ENCODE results near the gene CAPG.

Gene CAPG

GRCh38 chr2:85429213-85429923 lies 19.2 kb upstream of the CAPG start:
- Histone ChIP-seq H3K4me3 (ENCODE audit: extremely low read depth, insufficient read depth, low read length, poor library complexity, severe bottlenecking) (no peak overlapping the region), H3K27ac (ENCODE audit: low read depth, low read length, severe bottlenecking) (no peak overlapping the region), H3K9me3 (ENCODE audit: control insufficient read depth, low read length) (no peaks in the 10 kb centered on the region), H3K4me1 (ENCODE audit: control insufficient read depth, insufficient read depth, low read length, poor library complexity, severe bottlenecking) (peaks cover 8% of the 10 kb centered on the region), H3K36me3 (ENCODE audit: control insufficient read depth, insufficient read depth, low read length) (no peaks in the 10 kb centered on the region)
- 77 to 89% methylated on average over 9 to 12 of the region's 12 CpGs for WGBS, 2 experiments (ENCODE audit: insufficient coverage in 2 of 2)

- H3K4me1 ChIP-seq (ENCODE audit: control insufficient read depth, insufficient read depth, low read length, poor library complexity, severe bottlenecking) = peaks cover 8% of the 10 kb centered on the region
- no peaks in the 10 kb centered on the region for H3K36me3 ChIP-seq (ENCODE audit: control insufficient read depth, insufficient read depth, low read length)
- H3K9me3 ChIP-seq (ENCODE audit: control insufficient read depth, low read length) = no peaks in the 10 kb centered on the region
- WGBS, 2 experiments (ENCODE audit: insufficient coverage in 2 of 2) = 89 to 91% methylated on average over 7 of the region's 7 CpGs
- H3K27ac ChIP-seq (ENCODE audit: low read depth, low read length, severe bottlenecking) = no peak overlapping the region
- H3K4me3 ChIP-seq (ENCODE audit: extremely low read depth, insufficient read depth, low read length, poor library complexity, severe bottlenecking) = no peak overlapping the region
Observed at GRCh38 chr2:85428343-85428881, 18.2 kb upstream of the CAPG start.

GRCh38 chr2:85427300-85427835 lies 17.2 kb upstream of the CAPG start:
- no peak overlapping the region for H3K27ac ChIP-seq (ENCODE audit: low read depth, low read length, severe bottlenecking)
- peaks cover 8% of the 10 kb centered on the region for H3K4me1 ChIP-seq (ENCODE audit: control insufficient read depth, insufficient read depth, low read length, poor library complexity, severe bottlenecking)
- WGBS, 2 experiments (ENCODE audit: insufficient coverage in 2 of 2) = 93 to 95% methylated on average over 3 of the region's 3 CpGs
- no peaks in the 10 kb centered on the region for H3K9me3 ChIP-seq (ENCODE audit: control insufficient read depth, low read length)
- H3K4me3 ChIP-seq (ENCODE audit: extremely low read depth, insufficient read depth, low read length, poor library complexity, severe bottlenecking) = no peak overlapping the region
- no peaks in the 10 kb centered on the region for H3K36me3 ChIP-seq (ENCODE audit: control insufficient read depth, insufficient read depth, low read length)

GRCh38 chr2:85425588-85425987 lies 15.4 kb upstream of the CAPG start:
- 86% methylated on average over 3 of the region's 3 CpGs for WGBS, 2 experiments (ENCODE audit: insufficient coverage in 2 of 2)
- no peaks in the 10 kb centered on the region for H3K36me3 ChIP-seq (ENCODE audit: control insufficient read depth, insufficient read depth, low read length)
- no peak overlapping the region for H3K27ac ChIP-seq (ENCODE audit: low read depth, low read length, severe bottlenecking)
- H3K4me1 ChIP-seq (ENCODE audit: control insufficient read depth, insufficient read depth, low read length, poor library complexity, severe bottlenecking) = peaks cover 8% of the 10 kb centered on the region
- no peaks in the 10 kb centered on the region for H3K9me3 ChIP-seq (ENCODE audit: control insufficient read depth, low read length)
- H3K4me3 ChIP-seq (ENCODE audit: extremely low read depth, insufficient read depth, low read length, poor library complexity, severe bottlenecking) = no peak overlapping the region

GRCh38 chr2:85423525-85423924 lies 13.4 kb upstream of the CAPG start:
- Histone ChIP-seq H3K4me3 (ENCODE audit: extremely low read depth, insufficient read depth, low read length, poor library complexity, severe bottlenecking) (no peak overlapping the region), H3K27ac (ENCODE audit: low read depth, low read length, severe bottlenecking) (no peak overlapping the region), H3K4me1 (ENCODE audit: control insufficient read depth, insufficient read depth, low read length, poor library complexity, severe bottlenecking) (peaks cover 12% of the 10 kb centered on the region), H3K9me3 (ENCODE audit: control insufficient read depth, low read length) (no peaks in the 10 kb centered on the region), H3K36me3 (ENCODE audit: control insufficient read depth, insufficient read depth, low read length) (no peaks in the 10 kb centered on the region)
- WGBS, 2 experiments (ENCODE audit: insufficient coverage in 2 of 2) = 85 to 96% methylated on average over 4 to 5 of the region's 5 CpGs

GRCh38 chr2:85422072-85422457 lies 11.9 kb upstream of the CAPG start:
- no peak overlapping the region for H3K4me3 ChIP-seq (ENCODE audit: extremely low read depth, insufficient read depth, low read length, poor library complexity, severe bottlenecking)
- peaks cover 15% of the 10 kb centered on the region for H3K4me1 ChIP-seq (ENCODE audit: control insufficient read depth, insufficient read depth, low read length, poor library complexity, severe bottlenecking)
- WGBS, 2 experiments (ENCODE audit: insufficient coverage in 2 of 2) = 100% methylated on average over 2 of the region's 2 CpGs; no CpG with 5 or more reads in 1 of the 2 experiments
- H3K9me3 ChIP-seq (ENCODE audit: control insufficient read depth, low read length) = no peaks in the 10 kb centered on the region
- H3K27ac ChIP-seq (ENCODE audit: low read depth, low read length, severe bottlenecking) = no peak overlapping the region
- H3K36me3 ChIP-seq (ENCODE audit: control insufficient read depth, insufficient read depth, low read length) = no peaks in the 10 kb centered on the region

- 82 to 84% methylated on average over 10 to 13 of the region's 13 CpGs for WGBS, 2 experiments (ENCODE audit: insufficient coverage in 2 of 2)
- Histone ChIP-seq H3K9me3 (ENCODE audit: control insufficient read depth, low read length) (no peaks in the 10 kb centered on the region), H3K36me3 (ENCODE audit: control insufficient read depth, insufficient read depth, low read length) (no peaks in the 10 kb centered on the region), H3K4me3 (ENCODE audit: extremely low read depth, insufficient read depth, low read length, poor library complexity, severe bottlenecking) (no peak overlapping the region), H3K27ac (ENCODE audit: low read depth, low read length, severe bottlenecking) (peak overlapping the region; percentile 10), H3K4me1 (ENCODE audit: control insufficient read depth, insufficient read depth, low read length, poor library complexity, severe bottlenecking) (peaks cover 15% of the 10 kb centered on the region)
Observed at GRCh38 chr2:85421260-85422071, 11.3 kb upstream of the CAPG start.

GRCh38 chr2:85420536-85421259 lies 10.5 kb upstream of the CAPG start:
- Histone ChIP-seq H3K4me1 (ENCODE audit: control insufficient read depth, insufficient read depth, low read length, poor library complexity, severe bottlenecking) (peaks cover 15% of the 10 kb centered on the region), H3K4me3 (ENCODE audit: extremely low read depth, insufficient read depth, low read length, poor library complexity, severe bottlenecking) (no peak overlapping the region), H3K36me3 (ENCODE audit: control insufficient read depth, insufficient read depth, low read length) (no peaks in the 10 kb centered on the region), H3K27ac (ENCODE audit: low read depth, low read length, severe bottlenecking) (peak overlapping the region; percentile 86), H3K9me3 (ENCODE audit: control insufficient read depth, low read length) (no peaks in the 10 kb centered on the region)
- 30% methylated on average over 18 to 19 of the region's 22 CpGs for WGBS, 2 experiments (ENCODE audit: insufficient coverage in 2 of 2)

- H3K36me3 ChIP-seq (ENCODE audit: control insufficient read depth, insufficient read depth, low read length) = no peaks in the 10 kb centered on the region
- H3K4me1 ChIP-seq (ENCODE audit: control insufficient read depth, insufficient read depth, low read length, poor library complexity, severe bottlenecking) = peaks cover 15% of the 10 kb centered on the region
- H3K4me3 ChIP-seq (ENCODE audit: extremely low read depth, insufficient read depth, low read length, poor library complexity, severe bottlenecking) = peak overlapping the region; percentile 61
- peak overlapping the region; percentile 86 for H3K27ac ChIP-seq (ENCODE audit: low read depth, low read length, severe bottlenecking)
- 85 to 89% methylated on average over 10 to 14 of the region's 17 CpGs for WGBS, 2 experiments (ENCODE audit: insufficient coverage in 2 of 2)
- H3K9me3 ChIP-seq (ENCODE audit: control insufficient read depth, low read length) = no peaks in the 10 kb centered on the region
Observed at GRCh38 chr2:85419009-85419675, 9.0 kb upstream of the CAPG start.
